Measurements from ENCODE around the gene BORCS5.

The BORCS5 gene

DNA sequence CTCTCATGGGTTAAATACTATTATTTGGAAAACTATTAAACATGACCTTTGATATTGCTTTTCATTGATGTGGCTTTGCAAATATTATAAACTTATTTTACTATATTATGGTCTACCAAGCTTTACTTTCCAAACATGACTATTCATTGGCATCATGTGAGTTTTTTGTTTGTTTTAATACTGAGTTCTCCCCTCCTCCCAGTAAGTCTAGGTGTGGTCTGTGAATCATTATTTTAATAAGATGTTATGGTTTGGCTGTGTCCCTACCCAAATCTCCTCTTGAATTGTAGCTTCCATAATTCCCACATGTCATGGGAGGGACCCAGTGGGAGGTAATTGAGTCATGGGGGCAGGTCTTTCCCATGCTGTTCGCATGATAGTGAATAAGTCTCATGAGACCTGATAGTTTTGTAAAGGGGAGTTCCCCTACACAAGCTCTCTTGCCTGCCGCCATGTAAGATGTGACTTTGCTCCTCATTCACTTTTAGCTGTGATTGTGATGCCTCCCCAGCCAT, 80.0 kb downstream of the BORCS5 start:
- FAIRE-seq: no peak

DNA sequence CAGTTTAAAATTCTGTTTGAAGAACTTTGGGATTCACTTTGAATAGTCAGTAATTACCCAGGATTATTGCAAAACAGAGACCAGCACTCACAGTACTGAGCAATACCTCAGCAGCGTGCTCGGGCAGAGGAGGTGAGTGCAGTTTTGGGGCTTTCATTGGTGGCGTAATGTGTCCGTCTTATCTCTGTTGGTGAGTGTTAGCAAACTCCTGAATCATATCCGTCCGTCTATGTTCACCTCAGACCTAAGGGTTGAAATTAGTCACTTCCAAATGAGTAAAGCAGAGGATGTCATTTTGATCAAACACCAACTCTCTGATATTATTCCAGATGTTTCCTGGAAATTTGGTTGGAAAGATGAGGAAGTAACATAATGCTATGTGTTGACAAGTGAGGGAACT, 82.8 kb downstream of the BORCS5 start:
- no peak for FAIRE-seq

- FAIRE-seq: no peak
These were observed 84.0 kb downstream of the BORCS5 start for GRCh38 chr12:12440784-12441428.

DNA sequence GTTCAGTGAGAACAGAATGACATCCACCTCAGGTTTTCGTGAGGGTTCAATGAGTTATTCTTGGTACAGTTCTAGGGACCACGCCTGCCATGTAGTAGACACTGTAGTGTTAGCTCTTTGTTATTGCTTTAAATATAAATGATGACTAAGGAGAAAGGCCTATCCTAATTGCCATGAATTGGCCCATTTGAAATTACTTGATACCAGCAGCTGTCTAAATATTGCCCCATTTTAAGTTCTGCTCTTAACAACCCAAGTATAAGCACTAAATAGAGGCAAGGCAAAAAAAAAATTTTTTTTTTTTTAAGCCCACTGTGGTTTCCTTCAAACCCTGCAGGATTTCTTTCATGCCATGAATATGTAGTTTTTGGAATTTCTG, 84.5 kb downstream of the BORCS5 start:
- FAIRE-seq: no peak

GRCh38 chr12:12441843-12442461, 85.1 kb downstream of the BORCS5 start:
- no peak for FAIRE-seq

DNA sequence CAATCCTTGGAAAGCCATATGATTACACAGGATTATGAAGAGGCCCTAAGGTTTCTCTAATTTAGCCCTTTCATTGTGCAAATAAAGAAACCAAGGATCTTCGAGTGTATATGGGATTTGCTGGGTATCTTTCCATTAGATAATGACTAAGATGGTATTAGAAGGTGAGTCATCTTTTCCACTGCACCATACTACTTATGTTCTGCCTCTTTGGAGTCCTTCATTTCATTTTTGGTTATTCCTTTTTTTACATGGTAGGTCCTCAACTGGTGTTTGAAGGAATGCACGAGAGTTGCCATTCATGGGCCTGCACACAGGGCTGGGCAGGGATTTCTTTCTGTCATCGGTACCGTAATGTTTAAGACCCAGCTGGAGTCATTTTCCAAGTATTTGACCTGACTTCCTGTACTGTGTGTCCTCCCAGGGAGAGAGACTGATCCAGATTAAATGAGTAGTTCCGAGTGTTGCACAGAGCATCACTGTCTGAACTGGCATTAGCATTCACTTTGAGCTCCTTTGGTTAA, 85.7 kb downstream of the BORCS5 start:
- FAIRE-seq: no peak

DNA sequence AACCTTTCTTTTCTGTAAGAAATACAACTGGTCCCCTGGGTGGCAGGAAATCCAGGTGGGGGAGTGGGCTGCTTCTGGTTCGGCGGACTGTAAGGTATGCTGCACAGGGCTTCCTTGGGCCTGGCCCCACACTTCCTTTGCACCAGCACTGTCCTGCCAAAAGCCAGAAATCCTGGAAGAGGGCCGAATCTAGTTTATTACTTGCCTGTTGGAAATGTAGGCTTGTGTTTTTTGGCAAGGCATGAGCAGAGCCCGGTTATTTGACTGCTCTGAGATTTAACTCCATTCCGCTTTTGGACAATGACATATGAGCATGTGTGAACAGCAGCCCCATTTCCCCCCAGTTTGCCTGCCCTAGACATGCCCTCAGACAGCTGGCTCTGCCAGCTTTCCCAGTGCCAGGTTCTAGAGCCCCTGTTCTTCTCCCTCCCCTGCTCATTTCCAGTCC, 86.6 kb downstream of the BORCS5 start:
- no peak for FAIRE-seq

- FAIRE-seq: no peak
These were observed 88.4 kb downstream of the BORCS5 start for GRCh38 chr12:12445165-12445881.

DNA sequence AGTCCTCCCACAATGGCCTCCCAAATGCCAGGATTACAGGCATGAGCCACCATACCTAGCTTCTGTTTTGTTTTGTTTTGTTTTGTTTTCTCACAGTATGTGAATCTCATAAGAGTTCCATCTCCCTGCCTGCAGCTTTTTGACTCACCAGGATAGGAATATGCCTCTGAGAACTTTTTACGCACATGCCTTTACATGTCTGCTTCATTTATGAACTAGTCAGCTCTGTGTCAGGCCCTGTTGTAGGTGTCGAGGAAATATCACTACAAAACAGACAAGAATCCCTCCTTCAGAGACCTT, 89.0 kb downstream of the BORCS5 start:
- no peak for FAIRE-seq

DNA sequence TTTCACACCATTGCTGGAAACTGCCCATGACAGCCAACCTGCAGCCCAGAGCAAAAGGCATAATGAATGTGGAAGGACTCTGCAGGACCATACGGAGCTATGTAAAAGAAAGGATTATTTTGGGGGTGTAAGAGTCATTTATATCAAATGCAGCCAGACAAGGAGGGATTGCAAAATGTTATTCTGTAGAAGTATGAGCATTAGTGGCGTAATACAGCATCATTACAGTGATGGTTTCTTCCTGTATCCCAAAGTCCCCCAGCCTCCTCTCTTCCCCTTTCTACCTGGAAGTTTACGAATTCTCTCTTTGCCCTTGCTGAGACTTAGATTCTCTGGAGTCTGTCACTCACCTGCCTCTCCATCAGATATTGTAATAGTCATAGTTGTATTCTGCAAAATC, 89.9 kb downstream of the BORCS5 start:
- FAIRE-seq: no peak

- no peak for FAIRE-seq
These were observed 90.4 kb downstream of the BORCS5 start for GRCh38 chr12:12447236-12447635.

- no peak for FAIRE-seq
These were observed 91.0 kb downstream of the BORCS5 start for GRCh38 chr12:12447837-12448236.

DNA sequence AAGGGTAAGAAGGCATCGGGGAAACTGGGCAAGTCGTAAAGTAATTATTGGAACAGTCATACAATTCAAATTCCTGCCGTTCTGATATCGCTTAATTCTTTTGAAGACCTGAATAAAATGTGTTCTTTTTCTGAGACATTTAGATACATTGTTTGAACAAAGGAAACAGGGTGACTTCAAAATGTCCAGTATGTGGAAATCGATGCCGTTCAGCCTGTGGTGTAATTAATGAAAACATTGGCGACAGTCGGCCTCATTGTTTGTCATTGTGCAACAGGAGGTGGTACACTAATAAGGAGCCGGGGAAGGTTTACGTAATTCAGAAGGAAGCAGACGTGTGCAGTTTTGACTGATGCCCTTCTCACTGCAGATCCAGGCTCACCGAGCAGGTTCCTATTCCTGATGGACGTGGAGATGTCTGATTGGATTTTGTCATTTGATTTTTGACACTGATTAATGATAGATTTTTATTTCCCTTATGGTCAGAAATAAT, 92.7 kb downstream of the BORCS5 start:
- no peak for FAIRE-seq

GRCh38 chr12:12450043-12450471, 93.2 kb downstream of the BORCS5 start:
- FAIRE-seq: no peak

- FAIRE-seq: peak; percentile 12
These were observed 94.2 kb downstream of the BORCS5 start for GRCh38 chr12:12451098-12451497.

- FAIRE-seq: no peak
These were observed 95.5 kb downstream of the BORCS5 start for GRCh38 chr12:12452326-12452902.

DNA sequence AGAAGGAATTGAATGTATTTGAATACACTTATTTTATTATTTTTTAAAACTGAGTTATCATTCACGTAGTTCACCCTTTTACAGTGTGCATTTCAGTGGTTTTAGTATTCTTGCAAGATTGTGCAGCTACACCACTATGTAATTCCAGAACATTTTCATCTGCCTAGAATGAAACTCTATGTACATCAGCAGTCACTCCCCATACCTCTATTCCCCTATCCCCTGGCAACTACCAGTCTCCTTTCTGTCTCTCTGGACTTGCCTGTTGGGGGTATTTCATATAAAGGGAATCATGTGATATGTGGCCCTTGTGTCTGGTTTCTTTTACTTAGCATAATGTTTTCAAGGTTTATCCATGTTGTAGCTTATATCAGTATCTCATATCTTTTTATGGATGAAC, 96.8 kb downstream of the BORCS5 start:
- no peak for FAIRE-seq

GRCh38 chr12:12454315-12454714, 97.4 kb downstream of the BORCS5 start:
- FAIRE-seq: no peak

- no peak for FAIRE-seq
These were observed 99.8 kb downstream of the BORCS5 start for GRCh38 chr12:12456637-12457036.

DNA sequence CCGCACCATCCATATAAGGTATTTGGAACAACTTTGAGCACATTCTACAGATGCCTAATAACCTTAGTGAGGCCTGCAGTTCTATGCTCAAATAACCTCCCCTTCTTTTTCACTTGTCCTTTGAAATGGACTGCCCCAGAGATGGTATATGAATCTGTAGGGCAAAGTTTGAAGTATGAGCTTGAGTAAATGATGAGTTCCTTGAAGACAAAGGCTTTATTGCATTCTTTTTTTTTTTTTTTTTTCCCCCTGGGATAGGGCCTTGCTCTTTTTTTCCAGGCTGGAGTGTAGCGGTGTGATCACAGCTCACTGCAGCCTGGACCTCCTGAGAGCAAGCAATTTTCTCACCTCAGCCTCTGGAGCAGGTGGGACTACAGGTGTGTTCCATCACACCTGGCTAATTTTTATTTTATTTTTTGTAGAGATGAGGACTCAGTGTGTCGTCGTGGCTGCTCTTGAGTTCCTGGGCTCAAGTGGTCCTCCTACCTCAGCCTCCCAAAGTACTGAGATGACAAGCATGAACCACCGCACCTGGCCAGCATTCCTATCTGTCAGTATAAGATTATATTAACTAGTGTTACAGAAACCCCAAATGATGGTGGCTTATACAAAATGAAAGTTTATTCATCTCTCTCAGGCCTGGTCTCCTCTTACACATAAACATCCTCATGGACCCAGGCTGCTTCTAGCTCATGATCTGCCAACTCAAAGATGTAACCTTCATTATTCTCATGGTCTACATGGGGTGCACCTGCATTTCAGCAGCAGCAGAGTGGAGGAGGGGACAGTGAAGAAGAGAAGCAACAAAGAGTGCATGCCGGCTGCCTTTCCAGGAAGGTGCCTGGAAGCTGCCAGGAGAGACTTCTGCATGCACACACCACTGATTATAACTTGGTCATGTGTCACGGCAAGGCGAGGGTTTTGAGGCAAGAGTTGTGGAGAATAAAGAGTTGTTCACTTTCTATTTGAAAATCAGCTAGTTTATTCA, 104.4 kb downstream of the BORCS5 start:
- no peak for FAIRE-seq

- FAIRE-seq: no peak
These were observed 105.0 kb downstream of the BORCS5 start for GRCh38 chr12:12461923-12462315.

DNA sequence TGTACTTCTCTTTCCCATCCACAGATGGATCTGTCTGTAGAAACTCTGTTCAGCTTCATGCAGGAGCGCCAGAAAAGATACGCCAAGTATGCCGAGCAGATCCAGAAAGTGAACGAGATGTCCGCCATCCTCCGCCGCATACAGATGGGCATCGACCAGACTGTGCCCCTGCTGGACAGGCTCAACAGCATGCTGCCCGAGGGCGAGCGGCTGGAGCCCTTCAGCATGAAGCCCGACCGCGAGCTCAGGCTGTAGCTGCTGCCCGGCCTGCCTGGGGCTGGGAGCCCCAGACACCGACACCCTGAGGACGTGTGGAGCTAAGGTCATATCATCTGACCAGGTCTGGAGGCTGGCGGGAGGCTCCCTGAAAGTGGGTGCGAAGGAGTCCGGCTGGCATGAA, 108.6 kb downstream of the BORCS5 start:
- FAIRE-seq: no peak

Data from endometrium (tissue), 2 donors.